IMR-90 (cell line): ENCODE results near the gene DHX9.

Source experiments
- CTCF ChIP-seq: conservative IDR thresholded peaks from 2 replicates; pipeline ENCODE4 v1.5.1; 2012; ENCODE audit warnings: mild to moderate bottlenecking, low read depth, low read length, improper control_type of control experiment
- ELK1 ChIP-seq: fragments of 150-350 bp; IDR thresholded peaks from 2 replicates; pipeline ENCODE4 v1.6.1; 2016; ENCODE audit warnings: low read depth, mild to moderate bottlenecking, low read length, moderate library complexity, borderline replicate concordance
- FOS ChIP-seq: fragments of 150-350 bp; IDR thresholded peaks from 2 replicates; pipeline ENCODE4 v1.6.1; 2016; ENCODE audit warnings: low read depth, low read length
- MAFK ChIP-seq: IDR thresholded peaks from 2 replicates; pipeline ENCODE4 v1.6.1; 2012; ENCODE audit warnings: low read depth, low read length, improper control_type of control experiment
- MAZ ChIP-seq: IDR thresholded peaks from 2 replicates; pipeline ENCODE4 v1.6.1; 2012; ENCODE audit warnings: low read depth, mild to moderate bottlenecking, low read length, improper control_type of control experiment, moderate library complexity, borderline replicate concordance
- MXI1 ChIP-seq: IDR thresholded peaks from 2 replicates; pipeline ENCODE4 v1.6.1; 2012; ENCODE audit warnings: low read depth, mild to moderate bottlenecking, low read length, moderate library complexity, borderline replicate concordance
- POLR2A ChIP-seq: IDR thresholded peaks from 2 replicates; pipeline ENCODE4 v1.6.1; 2012; ENCODE audit warnings: mild to moderate bottlenecking, low read depth, low read length
- RFX5 ChIP-seq: IDR thresholded peaks from 2 replicates; pipeline ENCODE4 v1.8.0; 2012; ENCODE audit warnings: low read depth, mild to moderate bottlenecking, low read length, moderate library complexity
- SMC3 ChIP-seq: fragments of 150-350 bp; IDR thresholded peaks from 2 replicates; pipeline ENCODE4 v1.6.1; 2016; ENCODE audit warnings: low read depth, mild to moderate bottlenecking, antibody characterized with exemption, low read length, moderate library complexity
- USF2 ChIP-seq: fragments of 150-350 bp; IDR thresholded peaks from 2 replicates; pipeline ENCODE4 v1.6.1; 2017; ENCODE audit warnings: mild to moderate bottlenecking, antibody characterized with exemption, low read length, low read depth

GRCh38 chr1:182930985-182931384, 91.8 kb downstream of the DHX9 start:
- no peak for TF ChIP-seq CTCF
- TF ChIP-seq MAFK, result peak; percentile 59
- TF ChIP-seq MXI1, result no peak
- TF ChIP-seq POLR2A, result no peak
- no peak for TF ChIP-seq FOS
- no peak for TF ChIP-seq ELK1
- no peak for TF ChIP-seq RFX5
- TF ChIP-seq SMC3, result no peak
- TF ChIP-seq MAZ, result no peak
- TF ChIP-seq USF2, result no peak
